K562 (cell line): Measurements from ENCODE around the gene KCNJ11. TPM values are rescaled to one million over a fixed set of nuclear protein-coding genes. Genes with fewer than 3 reads are reported as not detected.

ENCODE experiments used
- ATAC-seq: fragments of 200-7000 bp; cut with Tn5 transposase; 3 replicates; pipeline ENCODE4 v1.9.1; 2020; ENCODE audit warnings: moderate library complexity
- BruUV-seq: library from RNA; stranded (reverse); fragments of 400-500 nt; replicated peaks from 2 replicates; lab custom pipeline; 2021; lab: Mats Ljungman, UMichigan
- CTCF ChIA-PET: fragments of 300-600 bp; formaldehyde crosslinking; extraction: SDS; loops from one replicate; lab custom pipeline; 2021; ENCODE audit warnings: low intra/inter-chr PET ratio; lab: Yijun Ruan, JAX
- POLR2A ChIA-PET: fragments of 300-600, 350-650 bp; sonication (Branson Sonifier 250); formaldehyde crosslinking; extraction: SDS; loops from one replicate; lab custom pipeline; 2021; ENCODE audit warnings: antibody characterized with exemption, inconsistent platforms; lab: Yijun Ruan, JAX
- DNase-seq, 4 experiments: peaks; one replicate each; pipeline versions ENCODE4 v3.0.0 to v3.0.0-alpha.2; 2011 to 2018; ENCODE audit warnings: low spot score in 3 of 4, mixed read lengths in 3 of 4; ENCODE audit errors: extremely low read depth in 1 of 4
- FAIRE-seq: peaks from 2 replicates; lab custom pipeline; 2011; peaks lifted over from hg19 to GRCh38; lab: Jason Lieb, UNC
- H2AFZ ChIP-seq: 2 replicates; pipeline ENCODE4 v1.6.0; 2011; ENCODE audit warnings: low read depth, low read length, control low read depth, inconsistent platforms
- H3K27ac ChIP-seq: fragments of 200-600 bp; 3 replicates; pipeline ENCODE4 v1.8.0; 2011; ENCODE audit warnings: low read depth, mild to moderate bottlenecking, control low read depth, inconsistent platforms, low read length, moderate library complexity, mixed read lengths; ENCODE audit errors: extremely low read depth
- H3K27me3 ChIP-seq, 2 experiments: fragments of 300-600 bp in 1 of 2; 2 replicates in 1 of 2; 3 replicates in 1 of 2; pipeline versions ENCODE4 v1.6.0 to v1.8.0; 2011; ENCODE audit warnings: inconsistent platforms in 2 of 2, low read length in 2 of 2, mild to moderate bottlenecking in 1 of 2, mixed read lengths in 1 of 2, moderate library complexity in 1 of 2; ENCODE audit not compliant: control insufficient read depth in 2 of 2, insufficient read depth in 2 of 2
- H3K36me3 ChIP-seq: fragments of 300-600 bp; 3 replicates; pipeline ENCODE4 v1.8.0; 2011; ENCODE audit warnings: mild to moderate bottlenecking, low read length, inconsistent platforms; ENCODE audit not compliant: control insufficient read depth, insufficient read depth
- H3K4me1 ChIP-seq, 2 experiments: fragments of 200-600 bp in 1 of 2; replicated peaks in 1 of 2; 2 replicates in 1 of 2; 3 replicates in 1 of 2; pipeline versions ENCODE4 v1.5.1 to v1.8.0; 2011; ENCODE audit warnings: inconsistent platforms in 2 of 2, low read length in 2 of 2, mild to moderate bottlenecking in 1 of 2, mixed read lengths in 1 of 2, moderate library complexity in 1 of 2; ENCODE audit not compliant: control insufficient read depth in 2 of 2, insufficient read depth in 2 of 2
- H3K4me2 ChIP-seq: 2 replicates; pipeline ENCODE4 v1.6.1; 2011; ENCODE audit warnings: low read length, control low read depth, inconsistent platforms, mixed read lengths; ENCODE audit not compliant: insufficient read depth
- H3K4me3 ChIP-seq: fragments of 200-600 bp; sonication (generic), shearing (Covaris generic); 2 replicates; pipeline ENCODE4 v1.5.1; 2016; ENCODE audit warnings: control low read depth, inconsistent platforms
- H3K79me2 ChIP-seq: fragments of 200-600 bp; 3 replicates; pipeline ENCODE4 v1.8.0; 2011; ENCODE audit warnings: low read length, inconsistent platforms; ENCODE audit not compliant: control insufficient read depth, insufficient read depth
- H3K9ac ChIP-seq, 2 experiments: 2 replicates each; pipeline versions ENCODE4 v1.6.0 to v1.6.1; 2011; ENCODE audit warnings: low read depth in 2 of 2, low read length in 2 of 2, control low read depth in 1 of 2, inconsistent platforms in 1 of 2, mild to moderate bottlenecking in 1 of 2, mixed read lengths in 1 of 2; ENCODE audit not compliant: insufficient read depth in 1 of 2
- H3K9me1 ChIP-seq: one replicate; pipeline ENCODE4 v1.6.0; 2011; ENCODE audit warnings: inconsistent platforms, mild to moderate bottlenecking, low read length, moderate library complexity; ENCODE audit not compliant: control insufficient read depth, insufficient read depth
- H3K9me3 ChIP-seq: replicated peaks from 2 replicates; pipeline ENCODE4 v1.5.1; 2011; ENCODE audit warnings: low read depth, low read length, inconsistent platforms; ENCODE audit not compliant: control insufficient read depth, insufficient read depth
- H4K20me1 ChIP-seq: replicated peaks from 2 replicates; pipeline ENCODE4 v1.6.1; 2011; ENCODE audit warnings: low read length, inconsistent platforms, mixed read lengths; ENCODE audit not compliant: control insufficient read depth, insufficient read depth
- ARID2 ChIP-seq: fragments of 450-650 bp; IDR thresholded peaks from 2 replicates; pipeline ENCODE4 v1.6.1; 2017; ENCODE audit warnings: antibody characterized with exemption, mild to moderate bottlenecking
- FUS ChIP-seq: fragments of 200-400 bp; formaldehyde crosslinking; optimal IDR thresholded peaks from 2 replicates; pipeline ENCODE3; 2017; ENCODE audit warnings: low read depth, low read length
- LEF1 ChIP-seq: fragments of 450-650 bp; IDR thresholded peaks from 2 replicates; pipeline ENCODE4 v1.6.1; 2016; ENCODE audit warnings: mild to moderate bottlenecking
- NFE2 ChIP-seq: IDR thresholded peaks from 2 replicates; pipeline ENCODE4 v1.6.1; 2014; ENCODE audit warnings: antibody characterized with exemption, low read depth
- RFX1 ChIP-seq: fragments of 450-650 bp; IDR thresholded peaks from 2 replicates; pipeline ENCODE4 v1.6.1; 2016; ENCODE audit warnings: mild to moderate bottlenecking, moderate library complexity
- RFX7 ChIP-seq: fragments of 250-450 bp; sonication (Bioruptor Pico); IDR thresholded peaks from 2 replicates; pipeline ENCODE4 v1.5.1; 2021; ENCODE audit warnings: mild to moderate bottlenecking
- SIN3A ChIP-seq, 2 experiments: fragments of 150-350 bp in 1 of 2; IDR thresholded peaks; 2 replicates each; pipeline ENCODE4 v1.6.1; 2011 to 2016; ENCODE audit warnings: borderline replicate concordance in 2 of 2, low read depth in 2 of 2, low read length in 2 of 2, mild to moderate bottlenecking in 2 of 2, moderate library complexity in 2 of 2; ENCODE audit not compliant: control insufficient read depth in 1 of 2
- SNIP1 ChIP-seq: fragments of 450-650 bp; IDR thresholded peaks from 2 replicates; pipeline ENCODE4 v1.7.1; 2017; ENCODE audit warnings: low read depth, mild to moderate bottlenecking
- SUPT5H ChIP-seq: fragments of 450-650 bp; IDR thresholded peaks from 2 replicates; pipeline ENCODE4 v1.6.1; 2016
- TCF3 ChIP-seq: sonication (generic); formaldehyde crosslinking; IDR thresholded peaks from 2 replicates; pipeline ENCODE4 v1.4.0; 2020; ENCODE audit warnings: mild to moderate bottlenecking, missing genetic modification reagents
- TCF7 ChIP-seq: sonication (generic); IDR thresholded peaks from 2 replicates; pipeline ENCODE4 v1.6.1; 2016; ENCODE audit warnings: antibody characterized with exemption, borderline replicate concordance
- ZFP1 ChIP-seq: fragments of 450-650 bp; formaldehyde crosslinking; IDR thresholded peaks from 2 replicates; pipeline ENCODE4 v1.4.0; 2020; ENCODE audit warnings: mild to moderate bottlenecking, mixed read lengths
- ZNF766 ChIP-seq: fragments of 200-800 bp; sonication (Bioruptor generic); conservative IDR thresholded peaks from 2 replicates; pipeline ENCODE4 v1.6.1; 2016; ENCODE audit warnings: missing genetic modification characterization, missing compliant biosample characterization
- WGBS: fragments of 100-300 bp; shearing (Covaris generic); methylation state at CpG from one replicate; pipeline ENCODE4 v1.1.6; 2016; ENCODE audit warnings: low coverage, mixed read lengths; ENCODE audit not compliant: insufficient coverage; ENCODE audit errors: missing lambda C conversion rate; 5-methylcytosine and 5-hydroxymethylcytosine counted together
- in situ Hi-C: fragments of 300-500 bp; cut with MboI; formaldehyde crosslinking; loops from 4 replicates; pipeline ENCODE4 v1.15.0; 2018; ENCODE audit warnings: inconsistent platforms, mixed read lengths
- intact Hi-C: fragments of 100-400 bp; cut with micrococcal nuclease; formaldehyde crosslinking; loops from 2 replicates; pipeline ENCODE4 v1.14.2; 2022
- polyA plus RNA-seq, 8 experiments: library from polyadenylated mRNA; depleted of rRNA in 4 of 8; stranded (reverse) in 5 of 8; unstranded in 3 of 8; fragments of >200 nt; fragmentation: Nextera tagmentation in 2 of 8; fragmentation: Illumina TruSeq in 1 of 8; extraction: Ambion mirVana in 2 of 8; extraction: Trizol in 1 of 8; gene quantifications; 2 replicates each; pipeline versions ENCODE4 v1.2.1 to v1.2.3, GENCODE V29; 2011 to 2014; ENCODE audit warnings: inconsistent platforms in 1 of 8, missing spikeins in 1 of 8
- total RNA-seq, 7 experiments: library from RNA; depleted of rRNA in 6 of 7; stranded (reverse); fragments of >200 nt in 6 of 7; fragmentation: Illumina TruSeq in 2 of 7; extraction: Trizol in 2 of 7; gene quantifications; 2 replicates each; pipeline versions ENCODE4 v1.2.1 to v1.2.3, GENCODE V29; 2011 to 2021; ENCODE audit warnings: low replicate concordance in 1 of 7
- TF ChIP-seq, protein P1 (sequence below), 2 experiments: fragments of 450-650 bp; conservative IDR thresholded peaks; 2 replicates each; pipeline ENCODE4 v1.6.1; 2017; ENCODE audit warnings: mild to moderate bottlenecking in 2 of 2, moderate library complexity in 2 of 2
- TF ChIP-seq, protein P2 (sequence below): fragments of 250-450 bp; sonication (Bioruptor Pico); IDR thresholded peaks from 2 replicates; pipeline ENCODE4 v1.8.0; 2021; ENCODE audit warnings: borderline replicate concordance, mild to moderate bottlenecking, moderate library complexity; ENCODE audit not compliant: poor library complexity, severe bottlenecking

The KCNJ11 gene
- total and polyA plus RNA-seq, 9 of the 15 experiments (the other 6 are each of a cell fraction or from before 2014, with no cell fraction given): 0.54 to 3.7 (median 0.86) TPM; not detected in 2

DNA sequence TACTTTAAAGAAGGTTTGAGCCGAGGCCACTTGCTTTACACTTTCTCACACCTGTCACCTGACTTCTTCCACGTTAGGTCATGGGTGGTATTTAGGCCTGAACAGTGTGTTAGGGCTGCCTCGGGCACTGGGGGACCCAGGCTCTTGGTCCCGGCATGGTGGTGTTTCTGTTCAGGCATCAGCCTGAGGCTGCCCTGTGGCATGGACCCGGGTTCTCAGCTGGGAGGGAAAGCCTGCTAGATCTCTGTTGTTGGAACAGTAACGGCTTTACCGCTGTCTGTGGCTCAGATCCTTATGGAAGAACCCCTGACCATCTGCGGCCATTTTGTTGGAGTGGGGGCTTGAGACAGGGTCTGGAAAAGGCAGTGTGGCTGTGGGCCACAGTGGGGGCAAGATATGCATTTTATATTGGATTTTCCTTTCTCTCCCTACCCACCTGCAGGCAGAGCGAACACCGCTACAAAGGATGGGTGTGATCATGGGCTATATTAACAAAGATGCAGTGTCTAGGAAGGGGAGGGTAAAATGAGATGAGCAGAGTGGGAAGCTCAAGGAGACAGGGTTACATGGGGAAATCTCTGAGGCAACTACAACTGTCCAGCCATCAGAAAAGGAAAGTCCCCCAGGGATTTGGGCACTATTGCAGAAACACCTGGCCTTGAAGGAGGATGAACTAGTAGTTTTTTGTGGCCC lies 1.6 kb upstream of the KCNJ11 start:
- no peak overlapping the region; a peak in 1 of 4 replicates for H3K9ac ChIP-seq
- no peak overlapping the region for H3K27ac ChIP-seq
- intact Hi-C loops: loop anchor here (1.0 to 5.0 kb wide), 2 partner anchors 89 to 443 kb away; no protein-coding TSS in a partner anchor
- no TSS peak for BruUV-seq
- CTCF ChIA-PET: interaction anchor here (0.7 to 3.0 kb wide), 3 partner anchors 115 to 341 kb away, joined by 3 to 11 read pairs (median 3); no protein-coding TSS in a partner anchor
- H3K4me2 ChIP-seq: peak overlapping the region; percentile 10; the same call in 1 of the 2 replicates
- no peaks in the 10 kb centered on the region for H3K9me3 ChIP-seq
- WGBS: 43% methylated on average over 10 of the region's 10 CpGs
- peaks cover 5 to 24% of the 10 kb centered on the region in 2 experiments for H3K27me3 ChIP-seq
- no peaks in the 10 kb centered on the region for H3K79me2 ChIP-seq
- H3K9me1 ChIP-seq: peaks cover 5% of the 10 kb centered on the region
- DNase-seq (no peak), ATAC-seq (no peak), FAIRE-seq (no peak)
- POLR2A ChIA-PET: no interaction called here
- H2AFZ ChIP-seq: peak overlapping the region; percentile 37; the same call in 1 of the 2 replicates
- H4K20me1 ChIP-seq: peaks cover 6% of the 10 kb centered on the region; the same call in 1 of the 2 replicates
- H3K36me3 ChIP-seq: no peaks in the 10 kb centered on the region
- H3K4me3 ChIP-seq: no peak overlapping the region
- in situ Hi-C loops: loop anchor here (10.0 kb wide), 1 partner anchor 135 kb away; no protein-coding TSS in a partner anchor
- peaks cover 2 to 36% of the 10 kb centered on the region in 2 experiments; a peak in 3 of 5 replicates for H3K4me1 ChIP-seq
- TF ChIP-seq ZNF766 (CRISPR knock-in tag) (no peak), ARID2 (no peak), LEF1 (no peak), RFX7 (CRISPR knock-in tag) (no peak), NFE2 (no peak), TCF3 (CRISPR knock-in tag) (no peak), TCF7 (no peak), FUS (no peak), ZFP1 (CRISPR knock-in tag) (no peak), SUPT5H (no peak), RFX1 (no peak), SNIP1 (no peak), SIN3A (IDR thresholded peaks at IDR 0.05; ENCODE audit: borderline replicate concordance in 2 of 2, control insufficient read depth in 1 of 2, low read depth in 2 of 2, low read length in 2 of 2) (no peak)
- TF ChIP-seq, protein P1, sequence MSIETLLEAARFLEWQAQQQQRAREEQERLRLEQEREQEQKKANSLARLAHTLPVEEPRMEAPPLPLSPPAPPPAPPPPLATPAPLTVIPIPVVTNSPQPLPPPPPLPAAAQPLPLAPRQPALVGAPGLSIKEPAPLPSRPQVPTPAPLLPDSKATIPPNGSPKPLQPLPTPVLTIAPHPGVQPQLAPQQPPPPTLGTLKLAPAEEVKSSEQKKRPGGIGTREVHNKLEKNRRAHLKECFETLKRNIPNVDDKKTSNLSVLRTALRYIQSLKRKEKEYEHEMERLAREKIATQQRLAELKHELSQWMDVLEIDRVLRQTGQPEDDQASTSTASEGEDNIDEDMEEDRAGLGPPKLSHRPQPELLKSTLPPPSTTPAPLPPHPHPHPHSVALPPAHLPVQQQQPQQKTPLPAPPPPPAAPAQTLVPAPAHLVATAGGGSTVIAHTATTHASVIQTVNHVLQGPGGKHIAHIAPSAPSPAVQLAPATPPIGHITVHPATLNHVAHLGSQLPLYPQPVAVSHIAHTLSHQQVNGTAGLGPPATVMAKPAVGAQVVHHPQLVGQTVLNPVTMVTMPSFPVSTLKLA (conservative IDR thresholded peaks at IDR 0.05): no peak
- TF ChIP-seq, protein P2, sequence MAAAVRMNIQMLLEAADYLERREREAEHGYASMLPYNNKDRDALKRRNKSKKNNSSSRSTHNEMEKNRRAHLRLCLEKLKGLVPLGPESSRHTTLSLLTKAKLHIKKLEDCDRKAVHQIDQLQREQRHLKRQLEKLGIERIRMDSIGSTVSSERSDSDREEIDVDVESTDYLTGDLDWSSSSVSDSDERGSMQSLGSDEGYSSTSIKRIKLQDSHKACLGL (CRISPR knock-in tag): no peak
